MM.1S (cell line): ENCODE results near the gene SLC43A1.

ENCODE experiments used
- DNase-seq: peaks from one replicate; pipeline ENCODE4 v3.0.0-alpha.2; 2015
- H2AFZ ChIP-seq: fragments of 300-600 bp; sonication (generic); 2 replicates; pipeline ENCODE4 v1.6.0; 2016; ENCODE audit warnings: antibody characterized with exemption, low read length
- H3F3A ChIP-seq: fragments of 300-600 bp; sonication (generic); 2 replicates; pipeline ENCODE4 v1.6.1; 2016; ENCODE audit warnings: mild to moderate bottlenecking, antibody characterized with exemption, low read length, moderate library complexity, mixed read lengths; ENCODE audit not compliant: insufficient read depth
- H3K27ac ChIP-seq: fragments of 300-600 bp; sonication (generic); 2 replicates; pipeline ENCODE4 v1.5.1; 2016; ENCODE audit warnings: mild to moderate bottlenecking, low read length
- H3K27me3 ChIP-seq: fragments of 300-600 bp; sonication (generic); replicated peaks from 2 replicates; pipeline ENCODE4 v1.6.0; 2016; ENCODE audit warnings: low read length; ENCODE audit not compliant: insufficient read depth
- H3K36me3 ChIP-seq: fragments of 300-600 bp; sonication (generic); replicated peaks from 2 replicates; pipeline ENCODE4 v1.6.1; 2016; ENCODE audit warnings: mild to moderate bottlenecking, low read length, mixed read lengths; ENCODE audit not compliant: insufficient read depth
- H3K4me1 ChIP-seq: fragments of 300-600 bp; sonication (generic); 2 replicates; pipeline ENCODE4 v1.6.1; 2016; ENCODE audit warnings: low read length, mixed read lengths
- H3K4me2 ChIP-seq: fragments of 300-600 bp; sonication (generic); 2 replicates; pipeline ENCODE4 v1.6.0; 2016; ENCODE audit warnings: low read depth, low read length
- H3K4me3 ChIP-seq: fragments of 300-600 bp; sonication (generic); 2 replicates; pipeline ENCODE4 v1.5.1; 2016; ENCODE audit warnings: low read length, mixed read lengths
- H3K79me2 ChIP-seq: fragments of 300-600 bp; sonication (generic); 2 replicates; pipeline ENCODE4 v1.6.1; 2016; ENCODE audit warnings: mixed run types, low read length, mixed read lengths
- H3K9ac ChIP-seq: fragments of 300-600 bp; sonication (generic); 2 replicates; pipeline ENCODE4 v1.6.1; 2016; ENCODE audit warnings: low read length, mixed read lengths
- H3K9me2 ChIP-seq: fragments of 300-600 bp; sonication (generic); replicated peaks from 2 replicates; pipeline ENCODE4 v1.6.1; 2016; ENCODE audit warnings: mild to moderate bottlenecking, low read length, mixed read lengths; ENCODE audit not compliant: insufficient read depth
- H3K9me3 ChIP-seq: fragments of 300-600 bp; sonication (generic); replicated peaks from 2 replicates; pipeline ENCODE4 v1.6.1; 2016; ENCODE audit warnings: mild to moderate bottlenecking, low read length, mixed read lengths; ENCODE audit not compliant: insufficient read depth
- H4K20me1 ChIP-seq: fragments of 300-600 bp; sonication (generic); 2 replicates; pipeline ENCODE4 v1.6.1; 2016; ENCODE audit warnings: mild to moderate bottlenecking, low read length, moderate library complexity, mixed read lengths; ENCODE audit not compliant: insufficient read depth
- EZH2 ChIP-seq: fragments of 300-600 bp; sonication (generic); optimal IDR thresholded peaks from 2 replicates; pipeline ENCODE3; 2017; ENCODE audit warnings: low read depth, mild to moderate bottlenecking, antibody characterized with exemption, low read length, mixed read lengths
- EZH2phosphoT487 ChIP-seq: fragments of 300-600 bp; sonication (generic); IDR thresholded peaks from 2 replicates; pipeline ENCODE4 v1.6.1; 2018; ENCODE audit warnings: antibody characterized with exemption, low read length
- TF ChIP-seq, protein P1 (sequence below): fragments of 300-600 bp; sonication (generic); IDR thresholded peaks from 2 replicates; pipeline ENCODE4 v1.5.1; 2016; ENCODE audit warnings: antibody characterized with exemption, low read length, mixed read lengths

Gene SLC43A1

DNA sequence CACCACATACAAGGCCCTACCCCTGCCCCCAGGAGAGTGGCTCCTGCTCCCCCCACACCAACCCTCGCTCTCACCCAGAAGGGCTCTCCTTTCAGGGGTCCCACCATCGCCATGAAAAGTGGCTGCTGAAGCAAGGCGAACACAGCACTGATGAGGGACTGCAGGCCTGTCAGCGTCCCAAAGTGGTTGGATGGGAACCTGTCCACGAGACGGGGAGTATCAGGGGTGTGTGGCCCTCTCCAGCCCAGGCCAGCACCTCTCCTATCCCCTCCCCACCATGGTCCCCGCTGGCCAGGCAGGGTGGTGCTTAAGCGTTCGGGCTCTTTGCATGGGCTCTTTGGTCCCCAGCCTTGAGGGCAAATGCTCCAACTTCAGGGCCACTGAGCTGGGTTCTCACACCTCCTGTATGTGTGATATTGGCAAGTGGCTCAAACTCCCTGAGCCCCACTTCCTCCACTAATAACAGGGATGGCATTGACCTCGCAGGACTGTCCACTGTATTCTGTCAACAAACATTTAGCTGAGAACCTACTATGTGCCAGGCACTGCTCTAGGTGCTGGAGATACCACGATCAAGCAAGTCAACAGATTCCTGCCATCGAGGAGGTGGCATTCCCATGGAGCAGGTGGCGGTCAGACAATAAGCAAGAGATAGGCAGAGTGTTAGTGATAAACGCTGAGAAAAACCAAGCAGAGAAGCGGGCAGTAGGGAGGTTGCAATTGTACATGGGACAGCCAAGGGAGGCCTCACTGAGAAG, 28.3 kb downstream of the SLC43A1 start:
- Histone ChIP-seq H3K36me3 (no peaks in the 10 kb centered on the region), H3K4me3 (no peak overlapping the region), H3K27ac (no peak overlapping the region), H3K4me1 (peaks cover 21% of the 10 kb centered on the region), H3K79me2 (no peaks in the 10 kb centered on the region), H2AFZ (no peak overlapping the region), H3F3A (no peaks in the 10 kb centered on the region), H3K4me2 (no peak overlapping the region), H3K9me2 (no peaks in the 10 kb centered on the region), H3K9ac (no peak overlapping the region), H4K20me1 (no peaks in the 10 kb centered on the region), H3K27me3 (peaks cover 7% of the 10 kb centered on the region; the same call in 1 of the 2 replicates), H3K9me3 (no peaks in the 10 kb centered on the region)
- no peak for TF ChIP-seq EZH2
- DNase-seq = no peak

DNA sequence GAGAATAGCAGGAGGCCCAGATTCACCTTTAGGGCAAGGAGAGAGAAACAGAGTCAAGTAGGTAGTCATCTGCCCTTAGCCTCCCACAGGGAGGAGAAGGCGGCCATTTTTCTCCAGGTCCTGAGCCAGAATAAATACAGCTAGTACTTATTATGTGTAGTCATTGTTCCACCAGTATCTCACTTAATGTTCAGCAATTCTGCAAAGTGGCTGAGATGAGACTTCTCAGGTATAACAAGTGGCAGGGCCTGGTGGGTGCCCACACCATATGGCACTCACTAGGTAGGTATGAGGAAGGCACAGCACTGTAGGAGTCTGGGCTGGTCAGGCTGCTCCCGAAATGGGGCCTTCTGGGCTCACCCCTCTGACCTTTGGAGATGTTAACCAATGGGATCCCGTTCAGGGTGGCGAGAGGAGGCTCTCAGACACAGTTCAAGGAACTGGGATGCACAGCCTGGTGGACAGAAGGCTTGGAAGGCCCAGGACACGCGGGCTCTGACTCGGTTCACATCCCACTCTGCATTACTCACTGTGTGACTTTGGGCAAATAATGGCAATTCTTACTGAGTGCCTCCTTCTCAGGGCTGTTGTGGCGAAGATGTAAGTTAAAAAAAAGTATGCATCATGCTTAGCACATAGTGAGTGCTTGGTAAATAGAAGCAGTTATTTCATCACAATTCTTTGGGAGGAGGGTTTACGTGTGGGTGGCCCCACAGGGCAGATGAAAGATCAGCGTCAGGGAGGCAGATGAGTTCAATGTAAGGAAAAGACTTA, 30.1 kb downstream of the SLC43A1 start:
- Histone ChIP-seq H2AFZ (no peak overlapping the region), H3K9ac (no peak overlapping the region), H4K20me1 (no peaks in the 10 kb centered on the region), H3K9me3 (no peaks in the 10 kb centered on the region), H3K4me3 (no peak overlapping the region), H3F3A (no peaks in the 10 kb centered on the region), H3K27me3 (peaks cover 9% of the 10 kb centered on the region; the same call in 1 of the 2 replicates), H3K79me2 (no peaks in the 10 kb centered on the region), H3K9me2 (no peaks in the 10 kb centered on the region), H3K4me2 (no peak overlapping the region), H3K27ac (no peak overlapping the region), H3K4me1 (peaks cover 21% of the 10 kb centered on the region), H3K36me3 (no peaks in the 10 kb centered on the region)
- TF ChIP-seq EZH2 = no peak
- no peak for TF ChIP-seq EZH2phosphoT487
- TF ChIP-seq, protein P1, sequence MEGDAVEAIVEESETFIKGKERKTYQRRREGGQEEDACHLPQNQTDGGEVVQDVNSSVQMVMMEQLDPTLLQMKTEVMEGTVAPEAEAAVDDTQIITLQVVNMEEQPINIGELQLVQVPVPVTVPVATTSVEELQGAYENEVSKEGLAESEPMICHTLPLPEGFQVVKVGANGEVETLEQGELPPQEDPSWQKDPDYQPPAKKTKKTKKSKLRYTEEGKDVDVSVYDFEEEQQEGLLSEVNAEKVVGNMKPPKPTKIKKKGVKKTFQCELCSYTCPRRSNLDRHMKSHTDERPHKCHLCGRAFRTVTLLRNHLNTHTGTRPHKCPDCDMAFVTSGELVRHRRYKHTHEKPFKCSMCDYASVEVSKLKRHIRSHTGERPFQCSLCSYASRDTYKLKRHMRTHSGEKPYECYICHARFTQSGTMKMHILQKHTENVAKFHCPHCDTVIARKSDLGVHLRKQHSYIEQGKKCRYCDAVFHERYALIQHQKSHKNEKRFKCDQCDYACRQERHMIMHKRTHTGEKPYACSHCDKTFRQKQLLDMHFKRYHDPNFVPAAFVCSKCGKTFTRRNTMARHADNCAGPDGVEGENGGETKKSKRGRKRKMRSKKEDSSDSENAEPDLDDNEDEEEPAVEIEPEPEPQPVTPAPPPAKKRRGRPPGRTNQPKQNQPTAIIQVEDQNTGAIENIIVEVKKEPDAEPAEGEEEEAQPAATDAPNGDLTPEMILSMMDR = no peak
- DNase-seq = no peak

DNA sequence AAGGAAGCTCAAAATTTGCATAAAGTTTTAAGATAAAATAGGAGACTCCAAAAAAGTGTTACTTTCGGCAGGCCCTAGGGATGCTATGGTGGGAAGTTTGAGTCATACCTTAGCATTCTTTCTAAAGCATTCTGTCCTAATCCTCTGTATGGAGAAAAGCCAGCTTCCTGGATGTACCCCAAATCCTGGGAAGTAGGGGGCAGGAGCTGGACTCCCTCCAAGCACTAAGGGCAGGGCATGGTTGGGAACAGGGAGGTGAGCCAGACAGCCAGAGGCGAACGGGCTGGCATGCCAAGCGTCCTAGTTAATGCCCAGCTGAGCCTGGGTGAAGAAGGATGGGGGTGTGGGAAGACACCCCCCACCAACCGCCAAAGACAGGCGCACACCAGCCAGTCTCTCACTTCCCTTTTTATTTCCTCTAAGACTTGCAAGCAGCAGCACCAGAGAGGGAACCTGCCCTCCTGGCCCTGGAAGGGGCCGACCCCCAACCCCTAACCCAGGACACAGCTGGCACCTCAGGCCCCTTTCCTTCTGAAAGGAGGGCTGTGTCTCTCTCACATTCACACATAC, 31.3 kb downstream of the SLC43A1 start:
- peaks cover 21% of the 10 kb centered on the region for H3K4me1 ChIP-seq
- no peaks in the 10 kb centered on the region for H3K79me2 ChIP-seq
- no peaks in the 10 kb centered on the region for H3K9me2 ChIP-seq
- no peak overlapping the region for H2AFZ ChIP-seq
- H3K27me3 ChIP-seq = peaks cover 9% of the 10 kb centered on the region; the same call in 1 of the 2 replicates
- no peaks in the 10 kb centered on the region for H3F3A ChIP-seq
- no peak overlapping the region for H3K27ac ChIP-seq
- H3K4me2 ChIP-seq = peak overlapping the region; percentile 4
- no peaks in the 10 kb centered on the region for H3K9me3 ChIP-seq
- no peak overlapping the region for H3K9ac ChIP-seq
- H3K4me3 ChIP-seq = no peak overlapping the region
- TF ChIP-seq, protein P1 = no peak
- TF ChIP-seq EZH2 (no peak), EZH2phosphoT487 (no peak)
- H3K36me3 ChIP-seq = no peaks in the 10 kb centered on the region
- H4K20me1 ChIP-seq = no peaks in the 10 kb centered on the region
- DNase-seq = no peak
